Coronary artery (tissue), 2 donors: ENCODE measurements around the gene ELP2.
"Not testable (repeated sequence)": the region's sequence is repeated elsewhere in the genome, so short reads cannot be mapped to it uniquely, and the experiment has no call there.

Experiments used
- DNase-seq: peaks from one replicate; pipeline ENCODE4 v3.0.0-alpha.2; 2017; ENCODE audit warnings: low spot score
- H3K27ac ChIP-seq, 2 donors: fragments of 200-600 bp; sonication (generic); one replicate each; pipeline ENCODE4 v1.5.1; 2016 to 2019
- H3K4me3 ChIP-seq: fragments of 200-600 bp; sonication (generic); 2 replicates; pipeline ENCODE4 v1.5.1; 2016; ENCODE audit warnings: mild to moderate bottlenecking, moderate library complexity
- CTCF ChIP-seq: fragments of 200-600 bp; sonication (generic); IDR thresholded peaks from one replicate; pipeline ENCODE4 v1.5.1; 2019; ENCODE audit warnings: antibody characterized with exemption

The ELP2 gene

DNA sequence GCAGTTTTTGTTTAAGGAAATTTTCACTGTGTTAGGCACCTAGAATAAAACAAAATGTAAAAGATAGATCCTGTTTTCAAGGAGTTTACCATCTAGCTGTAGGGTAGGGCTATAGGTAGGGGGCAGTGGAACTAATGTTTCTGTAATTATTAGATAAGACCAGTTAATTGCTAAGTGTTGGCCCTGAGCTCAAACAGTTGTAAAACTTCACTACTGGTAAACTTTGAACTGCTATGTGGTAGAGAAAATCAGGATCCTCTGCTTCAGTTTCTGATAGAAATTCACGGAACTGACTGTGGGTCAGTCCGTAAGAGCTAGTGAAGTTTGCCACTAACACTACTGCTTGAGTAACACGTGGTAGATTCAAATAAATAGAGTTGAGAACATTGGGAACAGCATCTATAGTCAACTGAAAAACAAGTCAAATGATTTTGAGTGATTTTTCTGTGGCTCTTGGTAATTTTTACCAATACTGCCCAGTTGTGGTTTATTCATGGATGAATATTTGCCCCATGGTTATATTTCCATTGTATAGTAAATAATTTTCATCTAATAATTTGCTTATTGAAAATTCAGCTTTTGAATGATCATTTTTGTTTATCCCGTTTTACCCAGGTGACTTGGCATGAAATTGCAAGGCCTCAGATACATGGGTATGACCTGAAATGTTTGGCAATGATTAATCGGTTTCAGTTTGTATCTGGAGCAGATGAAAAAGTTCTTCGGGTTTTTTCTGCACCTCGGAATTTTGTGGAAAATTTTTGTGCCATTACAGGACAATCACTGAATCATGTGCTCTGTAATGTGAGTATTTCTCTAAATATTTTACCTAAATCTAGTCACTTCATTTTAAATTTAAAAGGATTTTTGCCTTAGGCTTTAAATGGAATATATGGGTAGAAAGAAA lies 26.4 kb downstream of the ELP2 start:
- no peak overlapping the region for H3K4me3 ChIP-seq
- H3K27ac ChIP-seq, result no peak overlapping the region
- no peak for DNase-seq
- TF ChIP-seq CTCF, result no peak

DNA sequence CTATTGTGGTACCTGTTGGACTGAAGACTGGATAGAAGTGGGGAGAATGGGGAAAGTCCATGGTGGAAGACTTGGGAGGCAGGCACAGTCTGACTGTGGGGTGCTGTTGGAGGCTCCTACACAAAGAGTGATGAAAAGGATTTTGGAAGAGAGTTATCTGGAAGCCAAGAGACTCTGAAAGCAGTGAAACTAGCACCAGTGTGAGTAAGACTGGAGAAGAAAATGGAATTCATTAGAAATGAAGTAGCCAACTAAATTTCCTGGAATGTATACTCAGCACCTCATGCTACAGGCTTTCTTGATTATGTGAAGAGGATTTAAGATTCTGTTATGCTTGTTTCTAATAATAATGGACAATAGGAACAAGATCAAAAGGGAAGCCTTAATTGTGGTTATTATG lies 27.7 kb downstream of the ELP2 start:
- TF ChIP-seq CTCF, result no peak
- Histone ChIP-seq H3K27ac (no peak overlapping the region), H3K4me3 (no peak overlapping the region)
- no peak for DNase-seq

DNA sequence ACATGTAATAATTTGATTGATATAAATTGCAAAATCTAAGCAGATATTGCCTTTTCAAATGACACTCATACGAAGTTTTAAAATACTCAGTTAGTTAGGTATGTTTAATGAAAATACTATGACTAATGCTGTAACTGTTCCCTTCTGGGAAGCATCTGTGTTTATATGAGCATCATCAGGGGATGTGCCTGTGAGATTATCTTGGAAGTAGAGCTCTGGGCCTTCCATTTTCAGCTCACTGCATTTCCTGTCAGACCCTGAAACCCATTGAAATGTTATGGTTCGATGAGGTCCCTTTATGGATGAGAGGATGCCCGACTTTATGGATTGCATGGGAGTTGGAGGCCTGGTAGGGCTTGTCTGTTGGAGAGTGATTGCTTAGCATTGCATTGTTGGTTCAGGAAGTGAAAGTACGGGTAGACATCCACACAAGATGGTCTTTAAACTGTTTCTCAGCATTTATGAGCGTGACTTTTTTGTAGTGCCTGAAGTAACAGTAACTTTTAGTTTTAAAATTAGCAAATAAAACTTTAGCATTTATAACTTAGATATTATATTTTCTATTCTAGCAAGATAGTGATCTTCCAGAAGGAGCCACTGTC lies 28.7 kb downstream of the ELP2 start:
- TF ChIP-seq CTCF, result no peak

GRCh38 chr18:36160959-36161371 lies 31.3 kb downstream of the ELP2 start:
- Histone ChIP-seq H3K4me3 (no peak overlapping the region), H3K27ac (no peak overlapping the region)
- no peak for DNase-seq
- TF ChIP-seq CTCF, result no peak

More for the DNA sequence above, 28.7 kb downstream of the ELP2 start:
- H3K27ac ChIP-seq, result no peak overlapping the region
- no peak for DNase-seq
- H3K4me3 ChIP-seq, result no peak overlapping the region

GRCh38 chr18:36162981-36163380 lies 33.3 kb downstream of the ELP2 start:
- no peak for TF ChIP-seq CTCF
- Histone ChIP-seq H3K4me3 (no peak overlapping the region), H3K27ac (no peak overlapping the region)
- DNase-seq, result no peak

GRCh38 chr18:36167692-36168218 lies 38.1 kb downstream of the ELP2 start:
- Histone ChIP-seq H3K4me3 (no peak overlapping the region), H3K27ac (no peak overlapping the region)
- no peak for DNase-seq
- TF ChIP-seq CTCF, result no peak

GRCh38 chr18:36168296-36168695 lies 38.6 kb downstream of the ELP2 start:
- not testable (repeated sequence) for H3K4me3 ChIP-seq, DNase-seq, H3K27ac ChIP-seq
